Measurements from ENCODE around the gene NAV2.

DNA sequence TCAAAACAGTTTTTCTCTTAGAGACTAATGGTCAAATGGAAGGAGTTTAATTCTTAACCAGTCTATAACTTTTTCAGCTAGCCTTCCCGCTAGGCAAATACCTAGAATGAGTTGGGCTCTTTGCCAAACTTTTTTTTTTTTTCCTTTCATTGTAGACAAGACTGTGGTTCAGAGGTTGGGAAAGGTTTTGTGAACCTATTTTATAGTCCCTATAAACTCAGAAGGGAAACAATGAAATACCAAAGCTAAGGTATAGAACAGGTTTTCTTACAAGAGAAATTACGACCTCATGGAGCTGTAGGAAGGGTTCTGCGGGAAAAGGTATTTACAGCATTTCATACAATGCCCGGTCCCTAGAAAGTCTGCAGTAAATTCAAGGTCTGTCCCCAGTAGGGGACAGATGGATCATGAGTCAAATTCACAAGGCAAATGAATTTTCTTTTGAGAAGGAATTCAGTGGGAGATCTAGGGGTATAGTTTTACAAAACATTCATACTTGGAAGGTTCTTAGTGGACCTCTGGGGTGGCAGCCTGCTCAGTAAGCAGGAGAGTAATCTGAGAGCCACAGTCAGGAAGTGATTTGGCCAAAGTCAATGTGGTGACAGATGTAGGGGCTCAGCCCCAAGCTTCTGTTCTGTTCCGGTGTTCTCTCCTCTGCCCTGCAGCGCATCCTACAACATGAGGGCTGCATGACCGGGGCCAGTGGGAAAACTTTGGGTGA is 300.9 kb downstream of the NAV2 start:
- no peak for TF ChIP-seq EP300 (conservative IDR thresholded peaks at IDR 0.05; ENCODE audit: poor library complexity, severe bottlenecking)
- TF ChIP-seq, protein P1, sequence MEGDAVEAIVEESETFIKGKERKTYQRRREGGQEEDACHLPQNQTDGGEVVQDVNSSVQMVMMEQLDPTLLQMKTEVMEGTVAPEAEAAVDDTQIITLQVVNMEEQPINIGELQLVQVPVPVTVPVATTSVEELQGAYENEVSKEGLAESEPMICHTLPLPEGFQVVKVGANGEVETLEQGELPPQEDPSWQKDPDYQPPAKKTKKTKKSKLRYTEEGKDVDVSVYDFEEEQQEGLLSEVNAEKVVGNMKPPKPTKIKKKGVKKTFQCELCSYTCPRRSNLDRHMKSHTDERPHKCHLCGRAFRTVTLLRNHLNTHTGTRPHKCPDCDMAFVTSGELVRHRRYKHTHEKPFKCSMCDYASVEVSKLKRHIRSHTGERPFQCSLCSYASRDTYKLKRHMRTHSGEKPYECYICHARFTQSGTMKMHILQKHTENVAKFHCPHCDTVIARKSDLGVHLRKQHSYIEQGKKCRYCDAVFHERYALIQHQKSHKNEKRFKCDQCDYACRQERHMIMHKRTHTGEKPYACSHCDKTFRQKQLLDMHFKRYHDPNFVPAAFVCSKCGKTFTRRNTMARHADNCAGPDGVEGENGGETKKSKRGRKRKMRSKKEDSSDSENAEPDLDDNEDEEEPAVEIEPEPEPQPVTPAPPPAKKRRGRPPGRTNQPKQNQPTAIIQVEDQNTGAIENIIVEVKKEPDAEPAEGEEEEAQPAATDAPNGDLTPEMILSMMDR (IDR thresholded peaks at IDR 0.05; ENCODE audit: poor library complexity, severe bottlenecking), result no peak
- TF ChIP-seq EZH2 (IDR thresholded peaks at IDR 0.05; ENCODE audit: borderline replicate concordance, insufficient read depth, low read length, poor library complexity, severe bottlenecking), result no peak
- no peak for TF ChIP-seq POLR2AphosphoS5 (IDR thresholded peaks at IDR 0.05)
- TF ChIP-seq RAD21 (conservative IDR thresholded peaks at IDR 0.05), result no peak

Measured in neural cell (in vitro differentiated cells).